Stimulated activated naive CD4-positive, alpha-beta T cell (primary cell): ENCODE results near the gene KIAA1217.
"Not testable (repeated sequence)": the region's sequence is repeated elsewhere in the genome, so short reads cannot be mapped to it uniquely, and the experiment has no call there.

Experiments used
- DNase-seq, 6 experiments: peaks; one replicate each; lab custom pipeline; 2025; lab: John Stamatoyannopoulos, UW

KIAA1217 gene

GRCh38 chr10:24442641-24443174 lies 233.8 kb downstream of the KIAA1217 start:
- DNase-seq = not testable (repeated sequence)

GRCh38 chr10:24444337-24444736 lies 235.4 kb downstream of the KIAA1217 start:
- DNase-seq = no peak

- not testable (repeated sequence) for DNase-seq
Measured at GRCh38 chr10:24445958-24446357, 237.0 kb downstream of the KIAA1217 start.

- no peak for DNase-seq
Measured at GRCh38 chr10:24446739-24447138, 237.8 kb downstream of the KIAA1217 start.

GRCh38 chr10:24448351-24448999 lies 239.5 kb downstream of the KIAA1217 start:
- DNase-seq = no peak

GRCh38 chr10:24449321-24449740 lies 240.4 kb downstream of the KIAA1217 start:
- no peak for DNase-seq

GRCh38 chr10:24449769-24450310 lies 240.9 kb downstream of the KIAA1217 start:
- DNase-seq = no peak

GRCh38 chr10:24451325-24451820 lies 242.4 kb downstream of the KIAA1217 start:
- DNase-seq = no peak

- no peak for DNase-seq
Measured at GRCh38 chr10:24452030-24452429, 243.1 kb downstream of the KIAA1217 start.

- no peak for DNase-seq
Measured at GRCh38 chr10:24453404-24453830, 244.5 kb downstream of the KIAA1217 start.

- DNase-seq = no peak
Measured at GRCh38 chr10:24453973-24454372, 245.0 kb downstream of the KIAA1217 start.

- DNase-seq = no peak
Measured at GRCh38 chr10:24455447-24455846, 246.5 kb downstream of the KIAA1217 start.

GRCh38 chr10:24456322-24456721 lies 247.4 kb downstream of the KIAA1217 start:
- no peak for DNase-seq

GRCh38 chr10:24457661-24458318 lies 248.9 kb downstream of the KIAA1217 start:
- DNase-seq = no peak

- DNase-seq = no peak
Measured at GRCh38 chr10:24459836-24460235, 250.9 kb downstream of the KIAA1217 start.

- DNase-seq = no peak
Measured at GRCh38 chr10:24462291-24462813, 253.4 kb downstream of the KIAA1217 start.

GRCh38 chr10:24462889-24463552 lies 254.1 kb downstream of the KIAA1217 start:
- DNase-seq = no peak

GRCh38 chr10:24463611-24464426 lies 254.9 kb downstream of the KIAA1217 start:
- DNase-seq = no peak

- DNase-seq = no peak
Measured at GRCh38 chr10:24465124-24465874, 256.4 kb downstream of the KIAA1217 start.
